GM18519 (cell line): ENCODE results near the gene PLEKHA1.

Experiments used
- ATAC-seq: cut with Tn5 transposase; IDR thresholded peaks from one replicate; pipeline ENCODE4 v1.9.1; 2021; ENCODE audit warnings: mild to moderate bottlenecking, moderate library complexity; ENCODE audit not compliant: unreplicated experiment, low FRiP score

PLEKHA1 gene

GRCh38 chr10:122346326-122346950, 28.1 kb upstream of the PLEKHA1 start:
- no peak for ATAC-seq

GRCh38 chr10:122347170-122347841, 27.2 kb upstream of the PLEKHA1 start:
- no peak for ATAC-seq

GRCh38 chr10:122348512-122348911, 26.0 kb upstream of the PLEKHA1 start:
- no peak for ATAC-seq

- ATAC-seq: no peak
Measured at GRCh38 chr10:122348935-122349361, 25.6 kb upstream of the PLEKHA1 start.

GRCh38 chr10:122349758-122350369, 24.6 kb upstream of the PLEKHA1 start:
- no peak for ATAC-seq

- no peak for ATAC-seq
Measured at GRCh38 chr10:122350893-122351292, 23.6 kb upstream of the PLEKHA1 start.

- ATAC-seq: no peak
Measured at GRCh38 chr10:122352817-122353525, 21.5 kb upstream of the PLEKHA1 start.

GRCh38 chr10:122354383-122354782, 20.1 kb upstream of the PLEKHA1 start:
- ATAC-seq: no peak

- ATAC-seq: no peak
Measured at GRCh38 chr10:122357685-122358084, 16.8 kb upstream of the PLEKHA1 start.

GRCh38 chr10:122359621-122360020, 14.9 kb upstream of the PLEKHA1 start:
- no peak for ATAC-seq

GRCh38 chr10:122361046-122361445, 13.5 kb upstream of the PLEKHA1 start:
- ATAC-seq: no peak

- no peak for ATAC-seq
Measured at GRCh38 chr10:122362031-122362592, 12.4 kb upstream of the PLEKHA1 start.

GRCh38 chr10:122362621-122363020, 11.9 kb upstream of the PLEKHA1 start:
- no peak for ATAC-seq

GRCh38 chr10:122363311-122363710, 11.2 kb upstream of the PLEKHA1 start:
- no peak for ATAC-seq

GRCh38 chr10:122363722-122364463, 10.6 kb upstream of the PLEKHA1 start:
- ATAC-seq: no peak

- ATAC-seq: no peak
Measured at GRCh38 chr10:122368502-122369254, 5.8 kb upstream of the PLEKHA1 start.

- ATAC-seq: no peak
Measured at GRCh38 chr10:122373108-122373507, 1.4 kb upstream of the PLEKHA1 start.

GRCh38 chr10:122373721-122374120, 787 bp upstream of the PLEKHA1 start:
- no peak for ATAC-seq

- ATAC-seq: peak; percentile 36
Measured at GRCh38 chr10:122374859-122375678, 561 bp downstream of the PLEKHA1 start.
